Mesodermal cell (in vitro differentiated cells): ENCODE results near the gene CFAP69.
A peak's percentile ranks its signal among the peaks of the same experiment; 100 is the strongest.
"Not testable (repeated sequence)": the region's sequence is repeated elsewhere in the genome, so short reads cannot be mapped to it uniquely, and the experiment has no call there.

ENCODE experiments used
- H3K27ac ChIP-seq: 2 replicates; pipeline ENCODE4 v1.7.0; 2013; ENCODE audit warnings: mild to moderate bottlenecking, low read depth, low read length, moderate library complexity; ENCODE audit not compliant: severe bottlenecking
- H3K36me3 ChIP-seq: 2 replicates; pipeline ENCODE4 v1.7.1; 2013; ENCODE audit warnings: mild to moderate bottlenecking, low read length, moderate library complexity; ENCODE audit not compliant: control insufficient read depth, insufficient read depth
- H3K4me1 ChIP-seq: one replicate; pipeline ENCODE4 v1.7.1; 2013; ENCODE audit warnings: mild to moderate bottlenecking, low read length; ENCODE audit not compliant: insufficient read depth, control insufficient read depth, poor library complexity, severe bottlenecking
- H3K4me3 ChIP-seq: 2 replicates; pipeline ENCODE4 v1.7.0; 2013; ENCODE audit warnings: low read length, control low read depth, mild to moderate bottlenecking; ENCODE audit not compliant: insufficient read depth, poor library complexity, severe bottlenecking; ENCODE audit errors: extremely low read depth
- H3K9me3 ChIP-seq: 2 replicates; pipeline ENCODE4 v1.7.1; 2013; ENCODE audit warnings: mild to moderate bottlenecking, low read length, moderate library complexity; ENCODE audit not compliant: control insufficient read depth
- WGBS, 2 experiments: methylation state at CpG; one replicate each; pipeline ENCODE4 v1.1.5; 2013; ENCODE audit warnings: missing lambda C conversion rate in 2 of 2; ENCODE audit not compliant: insufficient coverage in 2 of 2; 5-methylcytosine and 5-hydroxymethylcytosine counted together

CFAP69 gene

DNA sequence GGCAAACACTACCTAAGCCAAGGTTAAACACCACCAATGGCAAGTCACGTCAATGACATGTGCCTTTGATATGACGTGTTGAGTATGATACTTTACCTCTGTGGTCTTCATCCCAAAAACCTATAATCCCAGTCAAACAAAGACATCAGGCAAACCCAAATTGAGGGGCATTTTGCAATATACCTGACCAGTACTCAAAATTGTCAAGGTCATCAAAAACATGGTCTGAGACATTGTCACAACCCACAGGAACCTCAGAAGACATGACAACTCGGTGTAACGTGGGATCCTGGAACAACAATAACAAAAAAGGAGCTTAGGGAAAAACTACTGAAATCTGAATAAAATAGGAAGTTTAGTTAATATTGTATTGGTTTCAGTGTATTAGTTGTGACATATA lies 68.9 kb downstream of the CFAP69 start:
- no peaks in the 10 kb centered on the region for H3K36me3 ChIP-seq
- H3K9me3 ChIP-seq: no peaks in the 10 kb centered on the region
- WGBS, 2 experiments: 90 to 100% methylated on average over 1 to 2 of the region's 4 CpGs
- H3K4me3 ChIP-seq: no peak overlapping the region
- H3K4me1 ChIP-seq: no peaks in the 10 kb centered on the region
- H3K27ac ChIP-seq: no peak overlapping the region

DNA sequence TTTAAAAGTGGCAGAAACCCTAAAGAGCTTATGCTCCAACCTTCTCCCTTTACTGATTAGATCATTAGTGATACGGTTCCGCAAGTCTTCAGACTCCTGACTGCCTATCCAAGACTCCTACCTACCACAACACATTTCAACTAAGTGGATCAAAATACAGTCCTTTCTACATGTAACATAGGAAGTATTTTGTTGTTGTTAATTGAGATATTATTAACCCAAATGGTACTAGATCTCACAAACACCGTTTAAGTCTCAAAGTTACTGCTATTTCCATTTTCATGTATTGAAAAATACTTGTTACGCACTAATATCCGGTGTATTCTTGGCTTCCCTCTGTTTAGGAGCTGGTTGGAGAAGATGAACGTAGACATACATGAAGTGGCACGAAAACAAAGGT lies 75.0 kb downstream of the CFAP69 start:
- Histone ChIP-seq H3K27ac (no peak overlapping the region), H3K36me3 (no peaks in the 10 kb centered on the region), H3K4me1 (no peaks in the 10 kb centered on the region), H3K9me3 (no peaks in the 10 kb centered on the region), H3K4me3 (no peak overlapping the region)
- WGBS, 2 experiments: 94 to 100% methylated on average over 1 to 2 of the region's 7 CpGs

GRCh38 chr7:90320418-90320800 lies 75.4 kb downstream of the CFAP69 start:
- Histone ChIP-seq H3K4me1 (no peaks in the 10 kb centered on the region), H3K27ac (no peak overlapping the region), H3K4me3 (no peak overlapping the region), H3K36me3 (no peaks in the 10 kb centered on the region), H3K9me3 (no peaks in the 10 kb centered on the region)
- 0 to 63% methylated on average over 1 to 5 of the region's 7 CpGs for WGBS, 2 experiments

GRCh38 chr7:90320801-90321494 lies 76.0 kb downstream of the CFAP69 start, which contains the start of gene FAM237B:
TSS of gene FAM237B (minus strand) at chr7:90321304. CDS start at chr7:90319748, 1,556 bp downstream.
- 3% methylated on average over 47 to 60 of the region's 62 CpGs for WGBS, 2 experiments
- Histone ChIP-seq H3K4me1 (no peaks in the 10 kb centered on the region), H3K27ac (no peak within 1 kb of the TSS), H3K36me3 (no peaks in the 10 kb centered on the region), H3K9me3 (no peaks in the 10 kb centered on the region), H3K4me3 (peak within 1 kb of the TSS; percentile 29)

DNA sequence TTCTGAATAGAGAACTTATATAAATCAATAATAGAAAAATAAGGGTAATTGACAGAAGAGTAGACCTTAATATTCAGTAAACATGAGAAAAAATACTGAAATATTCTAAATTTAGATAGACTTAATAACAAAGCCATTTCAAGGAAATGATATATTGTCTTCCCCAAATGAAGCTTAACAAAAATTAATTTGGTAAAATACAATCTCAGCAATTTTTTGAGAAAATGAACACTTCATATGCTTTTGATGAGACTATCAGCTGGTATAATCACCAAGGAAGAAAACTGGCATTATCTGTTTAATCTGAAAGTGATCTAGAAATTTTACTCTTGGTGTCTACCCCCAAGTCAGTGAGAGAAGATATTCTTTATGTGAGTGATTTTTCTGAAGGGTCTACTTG lies 77.9 kb downstream of the CFAP69 start:
- no peak overlapping the region for H3K4me3 ChIP-seq

DNA sequence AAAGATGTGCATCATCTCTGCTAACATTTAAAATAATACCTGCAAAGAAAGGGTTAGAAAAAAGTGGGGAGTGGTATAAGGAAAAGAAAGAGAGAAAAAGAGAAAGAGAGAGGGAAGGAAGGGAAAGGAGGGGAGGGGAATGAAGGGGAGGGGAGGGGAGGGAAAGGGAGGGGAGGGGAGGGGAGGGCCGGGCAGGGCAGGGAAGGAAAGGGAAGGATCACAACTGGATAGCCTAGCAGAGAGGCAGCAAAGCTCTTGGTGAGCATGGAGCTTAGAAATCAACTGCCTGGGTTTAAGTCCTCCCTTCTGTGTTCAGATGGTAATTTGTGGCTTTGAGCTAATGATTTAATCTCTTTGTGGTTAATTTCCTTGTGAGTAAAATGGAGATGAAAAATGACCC lies 81.5 kb downstream of the CFAP69 start:
- Histone ChIP-seq H3K4me3 (no peak overlapping the region), H3K36me3 (no peaks in the 10 kb centered on the region), H3K4me1 (no peaks in the 10 kb centered on the region), H3K27ac (no peak overlapping the region), H3K9me3 (no peaks in the 10 kb centered on the region)
- 50% methylated on average over 1 of the region's 1 CpG; no CpG with 5 or more reads in 1 of the 2 experiments for WGBS, 2 experiments

More for the DNA sequence above, 77.9 kb downstream of the CFAP69 start:
- Histone ChIP-seq H3K27ac (no peak overlapping the region), H3K4me1 (no peaks in the 10 kb centered on the region), H3K9me3 (no peaks in the 10 kb centered on the region), H3K36me3 (no peaks in the 10 kb centered on the region)

DNA sequence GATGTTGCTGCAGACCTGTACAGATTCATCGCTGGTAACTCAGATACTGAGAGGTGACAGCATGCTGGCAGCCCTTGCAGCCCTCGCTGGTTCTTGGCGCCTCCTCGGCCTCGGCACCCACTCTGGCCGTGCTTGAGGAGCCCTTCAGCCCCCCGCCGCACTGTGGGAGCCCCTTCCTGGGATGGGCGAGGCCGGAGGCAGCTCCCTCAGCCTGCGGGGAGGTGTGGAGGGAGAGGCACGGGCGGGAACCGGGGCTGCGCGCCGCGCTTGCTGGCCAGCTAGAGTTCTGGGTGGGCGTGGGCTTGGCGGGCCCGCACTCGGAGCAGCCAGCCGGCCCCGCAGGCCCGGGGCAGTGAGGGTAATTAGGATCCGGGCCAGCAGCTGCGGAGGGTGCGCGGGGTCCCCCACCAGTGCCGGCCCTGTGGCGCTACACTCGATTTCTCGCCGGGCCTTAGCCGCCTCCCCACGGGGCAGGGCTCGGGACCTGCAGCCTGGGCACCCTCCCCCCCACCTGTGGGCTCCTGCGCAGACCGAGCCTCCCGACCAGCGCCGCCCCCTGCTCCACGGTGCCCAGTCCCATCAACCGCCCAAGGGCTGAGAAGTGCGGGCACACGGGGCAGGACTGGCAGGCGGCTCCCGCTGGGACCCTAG lies 89.3 kb downstream of the CFAP69 start:
- WGBS, 2 experiments: 97 to 99% methylated on average over 30 to 33 of the region's 48 CpGs

GRCh38 chr7:90334926-90335325 lies 90.0 kb downstream of the CFAP69 start:
- not testable (repeated sequence) for H3K4me1 ChIP-seq, H3K36me3 ChIP-seq, H3K27ac ChIP-seq, H3K4me3 ChIP-seq, H3K9me3 ChIP-seq
- 83 to 100% methylated on average over 1 to 2 of the region's 2 CpGs for WGBS, 2 experiments

More for the DNA sequence above, 89.3 kb downstream of the CFAP69 start:
- no peaks in the 10 kb centered on the region for H3K4me1 ChIP-seq
- H3K36me3 ChIP-seq: no peaks in the 10 kb centered on the region
- no peak overlapping the region for H3K27ac ChIP-seq
- H3K4me3 ChIP-seq: no peak overlapping the region
- H3K9me3 ChIP-seq: no peaks in the 10 kb centered on the region

DNA sequence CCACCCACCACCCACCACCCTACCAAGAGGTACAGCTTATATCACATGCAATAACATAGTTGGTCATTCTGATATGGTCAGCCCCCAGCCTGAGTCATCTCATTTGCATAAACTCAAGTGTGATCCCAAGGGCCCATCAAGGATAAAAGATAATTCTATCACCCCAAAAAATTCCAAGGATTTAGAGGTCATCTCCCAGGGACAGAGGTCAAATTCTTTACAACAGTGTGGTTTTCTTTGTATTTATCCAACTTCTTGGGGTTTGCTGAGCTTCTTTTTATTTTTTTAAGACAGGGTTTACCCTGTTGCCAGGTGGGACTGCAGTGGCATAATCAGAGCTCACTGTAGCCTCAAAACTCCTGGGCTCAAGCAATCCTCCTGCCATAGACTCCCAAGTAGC lies 92.1 kb downstream of the CFAP69 start:
- no peaks in the 10 kb centered on the region for H3K36me3 ChIP-seq
- H3K9me3 ChIP-seq: no peaks in the 10 kb centered on the region
- H3K4me1 ChIP-seq: no peaks in the 10 kb centered on the region
- no peak overlapping the region for H3K4me3 ChIP-seq
- H3K27ac ChIP-seq: no peak overlapping the region

- no peaks in the 10 kb centered on the region for H3K9me3 ChIP-seq
- no peak overlapping the region for H3K4me3 ChIP-seq
- no peak overlapping the region for H3K27ac ChIP-seq
- H3K4me1 ChIP-seq: peaks cover 9% of the 10 kb centered on the region
- no peaks in the 10 kb centered on the region for H3K36me3 ChIP-seq
These were observed 100.0 kb downstream of the CFAP69 start for GRCh38 chr7:90345016-90345415.

- H3K9me3 ChIP-seq: no peaks in the 10 kb centered on the region
- whole genome bisulfite sequencing, 2 experiments: 31 to 40% methylated on average over 14 of the region's 18 CpGs
- no peaks in the 10 kb centered on the region for H3K36me3 ChIP-seq
- peak overlapping the region; percentile 94 for H3K4me3 ChIP-seq
- H3K4me1 ChIP-seq: peaks cover 9% of the 10 kb centered on the region
- H3K27ac ChIP-seq: no peak overlapping the region
These were observed 100.8 kb downstream of the CFAP69 start for GRCh38 chr7:90345595-90346335.
